GM12874 (cell line): ENCODE data around the gene PCNT.

Source experiments
- CTCF ChIP-seq: IDR thresholded peaks from 2 replicates; pipeline ENCODE4 v1.5.1; 2011; ENCODE audit warnings: low read depth, mild to moderate bottlenecking, control low read depth, low read length, moderate library complexity; ENCODE audit not compliant: insufficient read depth

The PCNT gene

GRCh38 chr21:46482225-46482845, 158.4 kb downstream of the PCNT start:
- TF ChIP-seq CTCF: no peak

GRCh38 chr21:46482846-46483231, 158.9 kb downstream of the PCNT start:
- no peak for TF ChIP-seq CTCF

GRCh38 chr21:46483300-46484295, 159.6 kb downstream of the PCNT start:
- no peak for TF ChIP-seq CTCF

GRCh38 chr21:46486481-46487126, 162.6 kb downstream of the PCNT start:
- no peak for TF ChIP-seq CTCF

GRCh38 chr21:46489162-46489663, 165.3 kb downstream of the PCNT start:
- TF ChIP-seq CTCF: no peak

- no peak for TF ChIP-seq CTCF
These were observed 165.8 kb downstream of the PCNT start for GRCh38 chr21:46489800-46490199.

GRCh38 chr21:46491553-46491952, 167.6 kb downstream of the PCNT start:
- TF ChIP-seq CTCF: no peak
